H1 (cell line): ENCODE data around the gene SEMA3E. TPM values are rescaled to one million over a fixed set of nuclear protein-coding genes. Genes with fewer than 3 reads are reported as not detected.

Experiments used
- CTCF ChIA-PET: fragments of 300-600 bp; sonication (Branson Sonifier 250); formaldehyde crosslinking; loops from one replicate; lab custom pipeline; 2021; ENCODE audit not compliant: partially characterized antibody; lab: Charles Lee
- POLR2A ChIA-PET: fragments of 300-600 bp; sonication (Branson Sonifier 250); formaldehyde crosslinking; loops from one replicate; lab custom pipeline; 2021; ENCODE audit warnings: inconsistent platforms; ENCODE audit not compliant: partially characterized antibody; lab: Charles Lee
- DNase-seq, 2 experiments: peaks; one replicate each; pipeline versions ENCODE4 v3.0.0 to v3.0.0-alpha.2; 2010 to 2022; ENCODE audit warnings: low spot score in 2 of 2, low read depth in 1 of 2, mixed read lengths in 1 of 2
- FAIRE-seq: peaks from 2 replicates; lab custom pipeline; 2011; peaks lifted over from hg19 to GRCh38; lab: Jason Lieb, UNC
- H2AFZ ChIP-seq: 2 replicates; pipeline ENCODE4 v1.8.1; 2012; ENCODE audit warnings: low read length, inconsistent platforms
- H2AK5ac ChIP-seq: 2 replicates; pipeline ENCODE4 v1.6.1; 2013; ENCODE audit warnings: low read depth, low read length
- H2BK120ac ChIP-seq: replicated peaks from 2 replicates; pipeline ENCODE3; 2013; ENCODE audit warnings: low read depth, low read length, inconsistent platforms
- H2BK12ac ChIP-seq: 2 replicates; pipeline ENCODE4 v1.6.1; 2013; ENCODE audit warnings: low read depth, low read length
- H2BK15ac ChIP-seq: 2 replicates; pipeline ENCODE4 v1.6.1; 2013; ENCODE audit warnings: low read length
- H2BK20ac ChIP-seq: 2 replicates; pipeline ENCODE4 v1.6.1; 2013; ENCODE audit warnings: low read length
- H2BK5ac ChIP-seq: 2 replicates; pipeline ENCODE4 v1.6.1; 2013; ENCODE audit warnings: low read depth, low read length
- H3K14ac ChIP-seq: 2 replicates; pipeline ENCODE4 v1.6.1; 2013; ENCODE audit warnings: inconsistent platforms; ENCODE audit not compliant: insufficient read length
- H3K18ac ChIP-seq: 2 replicates; pipeline ENCODE4 v1.6.1; 2013; ENCODE audit warnings: low read length; ENCODE audit errors: extremely low read depth
- H3K23ac ChIP-seq: 2 replicates; pipeline ENCODE4 v1.6.1; 2013; ENCODE audit warnings: inconsistent platforms; ENCODE audit not compliant: insufficient read length
- H3K23me2 ChIP-seq: 2 replicates; pipeline ENCODE4 v1.6.1; 2013; ENCODE audit warnings: low read depth, low read length
- H3K27ac ChIP-seq: 2 replicates; pipeline ENCODE4 v1.6.1; 2011; ENCODE audit warnings: low read depth, low read length, inconsistent platforms
- H3K27me3 ChIP-seq, 4 experiments: replicated peaks in 1 of 4; 1 replicate in 1 of 4; 2 replicates in 3 of 4; pipeline versions ENCODE4 v1.6.1 to v1.8.1; 2011 to 2013; ENCODE audit warnings: low read length in 3 of 4, mild to moderate bottlenecking in 3 of 4, inconsistent platforms in 2 of 4, mixed read lengths in 2 of 4, moderate library complexity in 1 of 4; ENCODE audit not compliant: control insufficient read depth in 3 of 4, insufficient read depth in 3 of 4; ENCODE audit errors: extremely low read depth in 1 of 4
- H3K36me3 ChIP-seq, 4 experiments: 2 replicates each; pipeline versions ENCODE4 v1.6.1 to v1.8.1; 2011 to 2013; ENCODE audit warnings: mild to moderate bottlenecking in 4 of 4, low read length in 3 of 4, moderate library complexity in 2 of 4, control low read depth in 1 of 4, inconsistent platforms in 1 of 4; ENCODE audit not compliant: insufficient read depth in 4 of 4, control insufficient read depth in 2 of 4
- H3K4ac ChIP-seq: replicated peaks from 2 replicates; pipeline ENCODE3; 2013; ENCODE audit warnings: low read length, low read depth, mixed read lengths, inconsistent platforms; ENCODE audit not compliant: insufficient read length
- H3K4me1 ChIP-seq, 4 experiments: replicated peaks in 1 of 4; 1 replicate in 1 of 4; 2 replicates in 3 of 4; pipeline versions ENCODE4 v1.6.1 to v1.8.1; 2011 to 2013; ENCODE audit warnings: low read length in 3 of 4, inconsistent platforms in 2 of 4, mixed read lengths in 1 of 4; ENCODE audit not compliant: insufficient read depth in 4 of 4, control insufficient read depth in 3 of 4
- H3K4me2 ChIP-seq, 2 experiments: 2 replicates each; pipeline versions ENCODE4 v1.6.1 to v1.8.1; 2011 to 2013; ENCODE audit warnings: low read depth in 2 of 2, low read length in 2 of 2, control low read depth in 1 of 2, inconsistent platforms in 1 of 2, mild to moderate bottlenecking in 1 of 2; ENCODE audit not compliant: insufficient read depth in 1 of 2
- H3K4me3 ChIP-seq, 4 experiments: fragments of 200-600, 300-600 bp in 1 of 4; sonication (generic), shearing (Covaris generic), sonication (Bioruptor Twin) in 1 of 4; 2 replicates each; pipeline versions ENCODE4 v1.5.1 to v1.8.1; 2011 to 2016; ENCODE audit warnings: low read length in 4 of 4, low read depth in 3 of 4, control low read depth in 2 of 4, inconsistent platforms in 2 of 4, mild to moderate bottlenecking in 2 of 4, mixed read lengths in 1 of 4, moderate library complexity in 1 of 4; ENCODE audit not compliant: insufficient read depth in 2 of 4; ENCODE audit errors: extremely low read depth in 1 of 4
- H3K56ac ChIP-seq: replicated peaks from 2 replicates; pipeline ENCODE3; 2013; ENCODE audit warnings: low read depth, mild to moderate bottlenecking, mixed read lengths, low read length, inconsistent platforms; ENCODE audit not compliant: insufficient read length
- H3K79me1 ChIP-seq: 2 replicates; pipeline ENCODE4 v1.6.1; 2013; ENCODE audit warnings: low read depth, low read length, control low read depth
- H3K79me2 ChIP-seq, 2 experiments: 2 replicates each; pipeline versions ENCODE4 v1.6.1 to v1.8.1; 2012 to 2013; ENCODE audit warnings: low read length in 2 of 2, mild to moderate bottlenecking in 2 of 2, inconsistent platforms in 1 of 2; ENCODE audit not compliant: insufficient read depth in 2 of 2, control insufficient read depth in 1 of 2
- H3K9ac ChIP-seq, 4 experiments: replicated peaks in 1 of 4; 1 replicate in 1 of 4; 2 replicates in 3 of 4; pipeline versions ENCODE4 v1.6.1 to v1.8.1; 2011 to 2013; ENCODE audit warnings: low read depth in 3 of 4, low read length in 3 of 4, control low read depth in 2 of 4, mild to moderate bottlenecking in 2 of 4, moderate library complexity in 2 of 4, inconsistent platforms in 1 of 4; ENCODE audit errors: extremely low read depth in 1 of 4
- H3K9me3 ChIP-seq, 2 experiments: 2 replicates each; pipeline versions ENCODE4 v1.6.1 to v1.8.1; 2012 to 2013; ENCODE audit warnings: mild to moderate bottlenecking in 2 of 2, moderate library complexity in 2 of 2, control low read depth in 1 of 2, inconsistent platforms in 1 of 2, low read depth in 1 of 2, low read length in 1 of 2, mixed read lengths in 1 of 2; ENCODE audit not compliant: insufficient read depth in 2 of 2
- H4K20me1 ChIP-seq, 2 experiments: replicated peaks in 1 of 2; 2 replicates each; pipeline versions ENCODE3 to v1.8.1; 2011 to 2013; ENCODE audit warnings: inconsistent platforms in 2 of 2, low read length in 2 of 2, mild to moderate bottlenecking in 1 of 2; ENCODE audit not compliant: insufficient read depth in 2 of 2, control insufficient read depth in 1 of 2
- H4K5ac ChIP-seq: 2 replicates; pipeline ENCODE4 v1.6.1; 2013; ENCODE audit warnings: low read length, low read depth, mixed read lengths, inconsistent platforms; ENCODE audit not compliant: insufficient read length
- H4K8ac ChIP-seq: 2 replicates; pipeline ENCODE4 v1.8.0; 2013; ENCODE audit warnings: mild to moderate bottlenecking, moderate library complexity, low read length, inconsistent platforms; ENCODE audit not compliant: insufficient read depth; ENCODE audit errors: extremely low read depth
- H4K91ac ChIP-seq: replicated peaks from 2 replicates; pipeline ENCODE3; 2013; ENCODE audit warnings: low read length, mixed read lengths, inconsistent platforms; ENCODE audit not compliant: insufficient read length
- CBX8 ChIP-seq: fragments of 300-800, 300-1000 bp; sonication (generic); IDR thresholded peaks from 2 replicates; pipeline ENCODE4 v1.7.1; 2016; ENCODE audit warnings: low read depth, low read length, borderline replicate concordance
- CEBPB ChIP-seq: IDR thresholded peaks from 2 replicates; pipeline ENCODE4 v1.6.1; 2012; ENCODE audit warnings: low read depth, low read length
- CHD2 ChIP-seq: IDR thresholded peaks from 2 replicates; pipeline ENCODE4 v1.6.1; 2012; ENCODE audit warnings: low read length, improper control_type of control experiment
- CREB1 ChIP-seq: IDR thresholded peaks from 2 replicates; pipeline ENCODE4 v1.6.1; 2012; ENCODE audit warnings: inconsistent platforms
- GABPA ChIP-seq: IDR thresholded peaks from 2 replicates; pipeline ENCODE4 v1.6.1; 2011; ENCODE audit warnings: mild to moderate bottlenecking, low read length, moderate library complexity, borderline replicate concordance; ENCODE audit not compliant: insufficient read depth
- KDM5A ChIP-seq: fragments of 200-600 bp; IDR thresholded peaks from 2 replicates; pipeline ENCODE4 v1.7.1; 2012; ENCODE audit warnings: mild to moderate bottlenecking, low read length, inconsistent platforms, mixed read lengths
- NANOG ChIP-seq: IDR thresholded peaks from 2 replicates; pipeline ENCODE4 v1.6.1; 2011; ENCODE audit warnings: low read length, low read depth, mild to moderate bottlenecking, inconsistent platforms; ENCODE audit not compliant: insufficient read depth, poor library complexity, severe bottlenecking
- SIN3A ChIP-seq, 2 experiments: IDR thresholded peaks in 1 of 2; conservative IDR thresholded peaks in 1 of 2; 2 replicates each; pipeline ENCODE4 v1.6.1; 2011 to 2012; ENCODE audit warnings: low read length in 2 of 2, improper control_type of control experiment in 1 of 2, low read depth in 1 of 2, mild to moderate bottlenecking in 1 of 2
- SIRT6 ChIP-seq: IDR thresholded peaks from one replicate; pipeline ENCODE4 v1.7.1; 2012; ENCODE audit warnings: low read length, inconsistent platforms
- TAF7 ChIP-seq: optimal IDR thresholded peaks from 2 replicates; pipeline ENCODE3; 2011; ENCODE audit warnings: low read depth, mild to moderate bottlenecking, inconsistent platforms, low read length, moderate library complexity, borderline replicate concordance
- TBP ChIP-seq: IDR thresholded peaks from 2 replicates; pipeline ENCODE4 v1.6.1; 2011; ENCODE audit warnings: low read depth, low read length, improper control_type of control experiment
- TCF12 ChIP-seq: IDR thresholded peaks from 2 replicates; pipeline ENCODE4 v1.6.1; 2011; ENCODE audit warnings: low read depth, mild to moderate bottlenecking, low read length
- YY1 ChIP-seq: IDR thresholded peaks from 2 replicates; pipeline ENCODE4 v1.6.1; 2011; ENCODE audit warnings: low read depth, mild to moderate bottlenecking, low read length
- WGBS, 2 experiments: shearing (Covaris generic) in 1 of 2; methylation state at CpG; one replicate each; pipeline versions ENCODE4 v1.1.6 to v1.1.7; 2013 to 2015; ENCODE audit warnings: low lambda C conversion rate in 2 of 2, mixed read lengths in 2 of 2, inconsistent platforms in 1 of 2, low coverage in 1 of 2, missing lambda C conversion rate in 1 of 2; ENCODE audit not compliant: insufficient replicate concordance in 2 of 2, insufficient coverage in 1 of 2, insufficient read length in 1 of 2; ENCODE audit errors: extremely low coverage in 1 of 2, missing lambda C conversion rate in 1 of 2; 5-methylcytosine and 5-hydroxymethylcytosine counted together
- polyA plus RNA-seq, 7 experiments: library from polyadenylated mRNA; depleted of rRNA in 3 of 7; stranded (reverse) in 5 of 7; unstranded in 2 of 7; fragments of >200 nt in 5 of 7; fragments of 200-250 nt in 2 of 7; gene quantifications; 1 replicate in 5 of 7; 2 replicates in 1 of 7; 4 replicates in 1 of 7; pipeline versions ENCODE4 v1.2.1 to v1.2.3, GENCODE V29; 2011 to 2013; ENCODE audit warnings: missing spikeins in 2 of 7, mixed read lengths in 2 of 7
- total RNA-seq: library from RNA; stranded (reverse); fragmentation: NEBNext Ultra II Directional; extraction: Animal tissue kit (Norgen Biotek cat#: 25700); gene quantifications from 2 replicates; pipeline ENCODE4 v1.2.1, GENCODE V29; 2021

SEMA3E gene
- total and polyA plus RNA-seq, 2 of the 8 experiments (the other 6 are each of a cell fraction or from before 2014, with no cell fraction given): 0.93 to 0.94 TPM

- POLR2A ChIA-PET: interaction anchor here (0.6 to 17.7 kb wide), 4 partner anchors 14 to 24 kb away, joined by 3 to 135 read pairs (median 4); no protein-coding TSS in a partner anchor
Measured at GRCh38 chr7:83442911-83443310, 206.0 kb downstream of the SEMA3E start.

More at GRCh38 chr7:83442911-83443310, 206.0 kb downstream of the SEMA3E start:
- Histone ChIP-seq H3K9me3 (no peaks in the 10 kb centered on the region), H2AFZ (no peak overlapping the region), H2BK20ac (0 out of 2 replicates have a peak overlapping the region, but pooled peaks have one; percentile 29), H2AK5ac (no peak overlapping the region), H3K79me2 (no peaks in the 10 kb centered on the region), H3K23me2 (no peaks in the 10 kb centered on the region), H3K4ac (no peak overlapping the region), H3K27ac (no peak overlapping the region), H3K4me1 (peaks cover 0 to 15% (median 3%) of the 10 kb centered on the region in 4 experiments; a peak in 3 of 7 replicates), H2BK12ac (no peak overlapping the region), H2BK5ac (no peak overlapping the region), H3K27me3 (no peaks in the 10 kb centered on the region), H3K4me3 (no peak overlapping the region), H2BK15ac (no peak overlapping the region), H3K23ac (no peak overlapping the region), H3K4me2 (no peak overlapping the region), H2BK120ac (no peak overlapping the region), H4K8ac (no peak overlapping the region), H4K91ac (no peak overlapping the region), H3K36me3 (no peaks in the 10 kb centered on the region), H3K14ac (no peak overlapping the region), H4K5ac (no peak overlapping the region), H4K20me1 (no peaks in the 10 kb centered on the region), H3K79me1 (no peaks in the 10 kb centered on the region), H3K18ac (no peak overlapping the region), H3K9ac (no peak overlapping the region), H3K56ac (no peak overlapping the region)
- DNase-seq (no peak), FAIRE-seq (peak; percentile 13)
- TF ChIP-seq CBX8: no peak
- TF ChIP-seq NANOG: no peak
- no peak for TF ChIP-seq SIRT6
- no peak for TF ChIP-seq CEBPB
- no peak for TF ChIP-seq TCF12
- no peak for TF ChIP-seq TAF7
- TF ChIP-seq CREB1: no peak
- no peak for TF ChIP-seq YY1
- no peak for TF ChIP-seq TBP
- TF ChIP-seq GABPA: no peak
- no peak for TF ChIP-seq SIN3A (conservative IDR thresholded peaks at IDR 0.05 in 1 of 2, IDR thresholded peaks at IDR 0.05 in 1 of 2; ENCODE audit: low read depth in 1 of 2, low read length in 2 of 2)
- TF ChIP-seq KDM5A: no peak
- no peak for TF ChIP-seq CHD2
- CTCF ChIA-PET: interaction anchor here (0.6 to 1.7 kb wide), 4 partner anchors 10 to 601 kb away, joined by 3 to 6 read pairs (median 4); no protein-coding TSS in a partner anchor
- 86% methylated on average over 3 of the region's 3 CpGs; no CpG with 5 or more reads in 1 of the 2 experiments for WGBS, 2 experiments
